A673 (cell line): ENCODE results near the gene CDC6. TPM values are rescaled to one million over a fixed set of nuclear protein-coding genes. Genes with fewer than 3 reads are reported as not detected.
A peak's percentile ranks its signal among the peaks of the same experiment; 100 is the strongest.

ENCODE experiments used
- BruUV-seq: library from RNA; stranded (reverse); fragments of 400-500 nt; replicated peaks from 2 replicates; lab custom pipeline; 2021; lab: Mats Ljungman, UMichigan
- CTCF ChIA-PET: fragments of 300-600 bp; sonication (Branson Sonifier 250); formaldehyde crosslinking; loops from one replicate; lab custom pipeline; 2022; ENCODE audit warnings: antibody characterized with exemption; lab: Charles Lee
- POLR2A ChIA-PET: fragments of 300-600 bp; sonication (Branson Sonifier 250); formaldehyde crosslinking; loops from one replicate; lab custom pipeline; 2022; ENCODE audit warnings: antibody characterized with exemption; ENCODE audit not compliant: low non-redundant PET; lab: Charles Lee
- DNase-seq: peaks from one replicate; pipeline ENCODE4 v3.0.0-alpha.2; 2015; ENCODE audit warnings: low spot score
- H3K27ac ChIP-seq: fragments of 200-600 bp; sonication (generic); 2 replicates; pipeline ENCODE4 v1.5.1; 2016; ENCODE audit warnings: mixed run types, low read depth, mild to moderate bottlenecking, mixed read lengths, antibody characterized with exemption, low read length; ENCODE audit not compliant: poor library complexity, severe bottlenecking
- H3K27me3 ChIP-seq: fragments of 200-600 bp; sonication (generic); replicated peaks from 2 replicates; pipeline ENCODE4 v1.6.1; 2017; ENCODE audit warnings: mixed run types, low read depth, mild to moderate bottlenecking, mixed read lengths, antibody characterized with exemption, low read length; ENCODE audit not compliant: insufficient read depth, poor library complexity
- H3K36me3 ChIP-seq: fragments of 200-600 bp; sonication (generic); 2 replicates; pipeline ENCODE4 v1.6.1; 2016; ENCODE audit warnings: mixed run types, mild to moderate bottlenecking, mixed read lengths, antibody characterized with exemption, low read length; ENCODE audit not compliant: insufficient read depth, poor library complexity, severe bottlenecking
- H3K4me1 ChIP-seq: fragments of 200-600 bp; sonication (generic); 2 replicates; pipeline ENCODE4 v1.6.1; 2017; ENCODE audit warnings: mixed run types, mild to moderate bottlenecking, mixed read lengths, antibody characterized with exemption, low read length; ENCODE audit not compliant: insufficient read depth, poor library complexity, severe bottlenecking
- H3K4me3 ChIP-seq: fragments of 200-600 bp; sonication (generic); 2 replicates; pipeline ENCODE4 v1.5.1; 2016; ENCODE audit warnings: low read depth, mixed run types, mild to moderate bottlenecking, mixed read lengths, low read length; ENCODE audit not compliant: poor library complexity, severe bottlenecking
- H3K9me3 ChIP-seq: fragments of 200-600 bp; sonication (generic); 2 replicates; pipeline ENCODE4 v1.6.1; 2016; ENCODE audit warnings: mixed run types, low read depth, mild to moderate bottlenecking, mixed read lengths, antibody characterized with exemption, low read length; ENCODE audit not compliant: poor library complexity, severe bottlenecking
- EZH2 ChIP-seq: fragments of 200-600 bp; sonication (generic); IDR thresholded peaks from 2 replicates; pipeline ENCODE4 v1.6.1; 2017; ENCODE audit warnings: borderline replicate concordance, low read depth, mild to moderate bottlenecking, mixed read lengths, antibody characterized with exemption, low read length; ENCODE audit not compliant: poor library complexity, severe bottlenecking
- intact Hi-C: fragments of 100-400 bp; cut with micrococcal nuclease; formaldehyde crosslinking; loops from one replicate; pipeline ENCODE4 v1.10.0; 2022; ENCODE audit not compliant: unreplicated experiment
- total RNA-seq: library from RNA; stranded (reverse); gene quantifications from 2 replicates; pipeline ENCODE4 v1.2.3, GENCODE V29; 2021
- TF ChIP-seq, protein P1 (sequence below): fragments of 300-800, 200-600 bp; sonication (generic); conservative IDR thresholded peaks from 2 replicates; pipeline ENCODE4 v1.5.1; 2017; ENCODE audit warnings: low read depth, mild to moderate bottlenecking, antibody characterized with exemption, low read length, moderate library complexity, mixed read lengths

The CDC6 gene
- total RNA-seq, 1 experiment from 2014 or later, result 85.7 TPM

DNA sequence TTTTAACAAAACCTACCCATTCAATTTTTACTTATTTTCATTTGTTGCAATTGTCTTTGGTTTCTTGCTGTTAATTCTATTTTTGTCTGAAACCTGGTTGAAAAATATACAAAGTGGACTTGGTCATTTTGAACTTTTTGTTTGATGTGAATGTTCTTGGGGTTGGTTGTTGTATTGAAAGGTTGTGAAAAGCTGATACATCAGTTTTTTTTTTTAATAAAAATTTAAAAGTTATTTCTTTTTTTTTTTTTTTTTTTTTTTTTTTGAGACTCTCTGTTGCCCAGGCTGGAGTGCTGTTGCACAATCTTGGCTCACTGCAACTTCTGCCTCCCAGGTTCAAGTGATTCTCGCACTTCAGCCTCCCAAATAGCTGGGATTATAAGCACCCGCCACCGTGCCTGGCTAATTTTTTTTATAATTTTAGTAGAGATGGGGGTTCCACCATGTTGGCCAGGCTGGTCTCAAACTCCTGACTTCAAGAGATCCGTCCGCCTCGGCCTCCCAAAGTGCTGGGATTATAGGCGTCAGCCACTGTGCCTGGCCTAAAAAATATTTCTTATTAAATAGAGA lies 39.7 kb upstream of the CDC6 start:
- no TSS peak for BruUV-seq
- POLR2A ChIA-PET, result no interaction called here

DNA sequence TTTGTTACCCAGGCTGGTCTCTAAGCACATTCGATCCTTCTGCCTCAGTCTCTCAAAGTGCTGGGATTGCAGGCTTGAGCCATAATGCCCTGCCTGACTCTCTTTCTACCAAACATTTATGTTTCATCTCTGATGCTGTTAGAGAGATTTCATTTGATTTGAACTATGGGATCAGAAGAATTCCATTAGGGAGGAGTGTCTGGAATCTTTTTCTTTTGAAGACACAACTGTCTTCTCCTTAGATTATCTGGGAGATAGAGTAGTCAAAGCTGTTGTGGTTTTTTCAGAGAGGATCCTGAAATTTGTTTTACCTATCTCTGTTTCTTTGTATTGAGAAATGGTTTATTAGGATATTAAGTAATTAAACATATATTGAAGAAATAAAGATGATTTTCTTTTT lies 39.2 kb upstream of the CDC6 start:
- BruUV-seq, result no TSS peak
- ChIA-PET CTCF (no interaction called here), POLR2A (no interaction called here)
- Histone ChIP-seq H3K4me1 (peaks cover 3% of the 10 kb centered on the region), H3K9me3 (no peaks in the 10 kb centered on the region), H3K4me3 (no peak overlapping the region), H3K27ac (no peak overlapping the region), H3K36me3 (no peaks in the 10 kb centered on the region), H3K27me3 (no peaks in the 10 kb centered on the region)
- no peak for TF ChIP-seq EZH2
- TF ChIP-seq, protein P1, sequence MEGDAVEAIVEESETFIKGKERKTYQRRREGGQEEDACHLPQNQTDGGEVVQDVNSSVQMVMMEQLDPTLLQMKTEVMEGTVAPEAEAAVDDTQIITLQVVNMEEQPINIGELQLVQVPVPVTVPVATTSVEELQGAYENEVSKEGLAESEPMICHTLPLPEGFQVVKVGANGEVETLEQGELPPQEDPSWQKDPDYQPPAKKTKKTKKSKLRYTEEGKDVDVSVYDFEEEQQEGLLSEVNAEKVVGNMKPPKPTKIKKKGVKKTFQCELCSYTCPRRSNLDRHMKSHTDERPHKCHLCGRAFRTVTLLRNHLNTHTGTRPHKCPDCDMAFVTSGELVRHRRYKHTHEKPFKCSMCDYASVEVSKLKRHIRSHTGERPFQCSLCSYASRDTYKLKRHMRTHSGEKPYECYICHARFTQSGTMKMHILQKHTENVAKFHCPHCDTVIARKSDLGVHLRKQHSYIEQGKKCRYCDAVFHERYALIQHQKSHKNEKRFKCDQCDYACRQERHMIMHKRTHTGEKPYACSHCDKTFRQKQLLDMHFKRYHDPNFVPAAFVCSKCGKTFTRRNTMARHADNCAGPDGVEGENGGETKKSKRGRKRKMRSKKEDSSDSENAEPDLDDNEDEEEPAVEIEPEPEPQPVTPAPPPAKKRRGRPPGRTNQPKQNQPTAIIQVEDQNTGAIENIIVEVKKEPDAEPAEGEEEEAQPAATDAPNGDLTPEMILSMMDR, result no peak
- intact Hi-C loops, result no loop called here
- DNase-seq, result no peak

More for the DNA sequence above, 39.7 kb upstream of the CDC6 start:
- H3K27me3 ChIP-seq, result no peaks in the 10 kb centered on the region
- no peak for DNase-seq
- no peak for TF ChIP-seq EZH2
- TF ChIP-seq, protein P1, result no peak
- no peak overlapping the region for H3K27ac ChIP-seq
- H3K4me3 ChIP-seq, result no peak overlapping the region
- peaks cover 3% of the 10 kb centered on the region for H3K4me1 ChIP-seq
- no peaks in the 10 kb centered on the region for H3K36me3 ChIP-seq
- CTCF ChIA-PET, result no interaction called here
- intact Hi-C loops, result no loop called here
- H3K9me3 ChIP-seq, result no peaks in the 10 kb centered on the region

DNA sequence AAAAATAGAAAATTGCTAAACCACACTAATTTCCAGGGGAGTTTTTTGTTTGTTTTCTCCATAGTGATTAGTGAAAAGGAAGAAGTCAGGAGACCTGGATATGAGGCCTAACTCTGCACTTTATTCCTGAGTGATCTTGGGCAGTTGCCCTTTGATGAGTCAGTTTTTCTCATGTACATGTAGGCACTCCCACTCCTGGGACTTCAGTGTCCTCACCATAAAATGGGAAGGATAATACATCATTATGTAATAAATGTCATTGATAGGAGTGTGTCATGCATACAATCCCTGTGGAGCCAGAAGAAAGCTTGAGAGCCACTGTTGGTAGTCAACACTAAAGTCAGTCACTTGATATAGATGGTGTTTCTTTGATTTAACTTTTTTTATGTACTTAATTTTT lies 36.1 kb upstream of the CDC6 start:
- ChIA-PET POLR2A (interaction anchor here (0.5 kb wide), 1 partner anchor 19 kb away, joined by 3 read pairs; no protein-coding TSS in a partner anchor), CTCF (no interaction called here)
- Histone ChIP-seq H3K36me3 (no peaks in the 10 kb centered on the region), H3K9me3 (no peaks in the 10 kb centered on the region), H3K4me3 (no peak overlapping the region), H3K27ac (no peak overlapping the region), H3K4me1 (peaks cover 3% of the 10 kb centered on the region), H3K27me3 (no peaks in the 10 kb centered on the region)
- no peak for TF ChIP-seq EZH2
- TF ChIP-seq, protein P1, result no peak
- peak; percentile 44 for DNase-seq
- no TSS peak for BruUV-seq
- intact Hi-C loops, result no loop called here
